DND-41 (cell line): Measurements from ENCODE around the gene CDC42BPG.
"Not testable (repeated sequence)": the region's sequence is repeated elsewhere in the genome, so short reads cannot be mapped to it uniquely, and the experiment has no call there.

Experiments used
- CTCF ChIP-seq: IDR thresholded peaks from 2 replicates; pipeline ENCODE4 v1.5.1; 2012; ENCODE audit warnings: borderline replicate concordance, low read length, moderate library complexity, mild to moderate bottlenecking; ENCODE audit not compliant: poor library complexity, severe bottlenecking; ENCODE audit errors: extremely low read depth
- EZH2 ChIP-seq: IDR thresholded peaks from 3 replicates; pipeline ENCODE4 v1.6.1; 2012; ENCODE audit warnings: borderline replicate concordance, low read depth, mild to moderate bottlenecking, moderate library complexity, low read length, inconsistent platforms; ENCODE audit not compliant: severe bottlenecking

- TF ChIP-seq CTCF, EZH2: not testable (repeated sequence)
These were observed 29.0 kb downstream of the CDC42BPG start for GRCh38 chr11:64815433-64815832.
